Epithelial cell of proximal tubule (primary cell): ENCODE measurements around the gene MAN2A1. TPM values are rescaled to one million over a fixed set of nuclear protein-coding genes. Genes with fewer than 3 reads are reported as not detected.

Source experiments
- DNase-seq: peaks from one replicate; pipeline ENCODE4 v3.0.0-alpha.2; 2011; ENCODE audit warnings: low read depth
- H3K4me3 ChIP-seq: 2 replicates; pipeline ENCODE4 v1.5.1; 2011; ENCODE audit warnings: low read depth, mild to moderate bottlenecking, low read length
- total RNA-seq: library from RNA; depleted of rRNA; stranded (reverse); fragments of >200 nt; gene quantifications from 2 replicates; pipeline ENCODE4 v1.2.3, GENCODE V29; 2015
- TF ChIP-seq, protein P1 (sequence below): conservative IDR thresholded peaks from 2 replicates; pipeline ENCODE4 v1.5.1; 2012; ENCODE audit warnings: low read depth, mild to moderate bottlenecking, low read length

Gene MAN2A1
- total RNA-seq, 1 donor from 2014 or later: 51.2 TPM

DNA sequence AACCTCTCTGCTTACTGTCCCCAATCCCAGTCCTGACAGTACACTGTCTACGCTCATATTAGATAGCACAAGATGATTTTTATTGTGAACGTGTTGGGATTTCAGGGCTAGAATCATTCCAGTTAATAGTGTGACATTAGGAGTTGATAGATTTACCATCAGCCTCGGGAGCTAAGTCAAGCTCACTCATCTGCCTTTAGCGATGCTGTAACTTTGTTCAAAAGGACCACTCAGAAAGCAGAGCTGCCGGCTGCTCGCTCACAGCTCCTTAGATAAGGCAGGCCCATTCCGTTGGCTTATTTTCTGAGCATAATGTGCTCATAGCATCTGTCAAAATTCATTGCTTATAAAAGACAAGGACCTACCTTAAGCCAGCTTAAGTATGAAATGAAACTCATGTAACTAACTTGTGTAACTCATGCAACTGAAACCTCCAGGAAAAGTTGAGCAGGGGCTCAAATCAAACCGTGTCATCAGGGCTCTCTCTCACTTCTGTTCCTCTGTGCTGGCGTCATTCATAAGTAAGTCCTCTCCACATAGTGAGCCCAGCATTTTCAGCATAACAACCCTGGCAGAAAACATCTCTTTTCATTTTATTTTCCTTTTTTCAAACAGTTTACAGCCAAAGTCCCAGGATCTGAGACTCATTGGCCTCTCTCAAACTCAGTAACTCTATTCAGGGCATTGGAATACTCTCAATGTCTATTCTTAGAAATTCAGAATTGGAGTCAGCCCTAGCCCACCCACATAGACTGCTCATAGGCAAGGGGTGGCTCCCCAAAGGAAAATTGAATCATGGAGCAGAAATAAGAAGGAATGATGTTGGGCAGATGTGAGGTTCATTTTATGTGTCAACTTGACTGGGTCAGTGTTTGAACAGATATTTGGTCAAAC is 208.8 kb downstream of the MAN2A1 start:
- no peak overlapping the region for H3K4me3 ChIP-seq
- TF ChIP-seq, protein P1, sequence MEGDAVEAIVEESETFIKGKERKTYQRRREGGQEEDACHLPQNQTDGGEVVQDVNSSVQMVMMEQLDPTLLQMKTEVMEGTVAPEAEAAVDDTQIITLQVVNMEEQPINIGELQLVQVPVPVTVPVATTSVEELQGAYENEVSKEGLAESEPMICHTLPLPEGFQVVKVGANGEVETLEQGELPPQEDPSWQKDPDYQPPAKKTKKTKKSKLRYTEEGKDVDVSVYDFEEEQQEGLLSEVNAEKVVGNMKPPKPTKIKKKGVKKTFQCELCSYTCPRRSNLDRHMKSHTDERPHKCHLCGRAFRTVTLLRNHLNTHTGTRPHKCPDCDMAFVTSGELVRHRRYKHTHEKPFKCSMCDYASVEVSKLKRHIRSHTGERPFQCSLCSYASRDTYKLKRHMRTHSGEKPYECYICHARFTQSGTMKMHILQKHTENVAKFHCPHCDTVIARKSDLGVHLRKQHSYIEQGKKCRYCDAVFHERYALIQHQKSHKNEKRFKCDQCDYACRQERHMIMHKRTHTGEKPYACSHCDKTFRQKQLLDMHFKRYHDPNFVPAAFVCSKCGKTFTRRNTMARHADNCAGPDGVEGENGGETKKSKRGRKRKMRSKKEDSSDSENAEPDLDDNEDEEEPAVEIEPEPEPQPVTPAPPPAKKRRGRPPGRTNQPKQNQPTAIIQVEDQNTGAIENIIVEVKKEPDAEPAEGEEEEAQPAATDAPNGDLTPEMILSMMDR: no peak
- DNase-seq: no peak

- TF ChIP-seq, protein P1: no peak
- no peak for DNase-seq
- no peak overlapping the region for H3K4me3 ChIP-seq
Measured at GRCh38 chr5:109899163-109899535, 209.4 kb downstream of the MAN2A1 start.

- TF ChIP-seq, protein P1: no peak
Measured at GRCh38 chr5:109900461-109900860, 210.7 kb downstream of the MAN2A1 start.

DNA sequence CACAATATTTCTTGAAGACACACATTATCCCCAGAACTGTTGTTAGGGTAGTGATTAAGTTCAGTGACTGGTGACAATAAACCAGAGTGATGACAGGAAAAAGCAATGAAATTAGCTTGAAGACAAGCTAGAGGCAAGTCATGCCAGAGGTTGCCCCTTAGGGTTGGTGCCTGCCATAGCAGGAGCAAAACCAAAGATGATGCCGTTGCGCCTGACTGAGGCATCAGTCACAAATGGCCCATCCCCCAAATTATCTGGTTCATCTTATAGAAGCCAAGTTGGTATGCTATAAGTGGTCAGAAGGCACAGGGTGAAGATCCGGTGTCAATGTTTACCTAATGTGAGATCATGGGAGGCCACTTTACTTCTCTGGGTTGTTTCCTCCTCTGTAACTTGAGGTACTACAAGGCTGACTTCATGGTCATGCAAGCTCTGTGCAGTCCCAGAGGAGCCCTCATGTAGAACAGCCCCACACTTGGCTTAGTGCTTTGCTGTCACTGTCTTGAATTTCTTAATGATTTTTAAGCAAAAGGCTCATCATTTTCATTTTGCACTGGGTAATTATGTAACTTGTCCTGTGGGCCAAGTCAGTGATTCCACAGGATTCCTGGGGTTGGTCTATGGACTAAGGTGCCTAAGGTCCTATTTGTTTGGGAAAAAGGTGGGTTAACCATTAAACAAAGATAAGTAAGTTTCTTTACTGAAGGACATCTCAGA is 211.3 kb downstream of the MAN2A1 start:
- TF ChIP-seq, protein P1: no peak
- no peak overlapping the region for H3K4me3 ChIP-seq
- DNase-seq: no peak

More at GRCh38 chr5:109900461-109900860, 210.7 kb downstream of the MAN2A1 start:
- no peak overlapping the region for H3K4me3 ChIP-seq
- DNase-seq: no peak

DNA sequence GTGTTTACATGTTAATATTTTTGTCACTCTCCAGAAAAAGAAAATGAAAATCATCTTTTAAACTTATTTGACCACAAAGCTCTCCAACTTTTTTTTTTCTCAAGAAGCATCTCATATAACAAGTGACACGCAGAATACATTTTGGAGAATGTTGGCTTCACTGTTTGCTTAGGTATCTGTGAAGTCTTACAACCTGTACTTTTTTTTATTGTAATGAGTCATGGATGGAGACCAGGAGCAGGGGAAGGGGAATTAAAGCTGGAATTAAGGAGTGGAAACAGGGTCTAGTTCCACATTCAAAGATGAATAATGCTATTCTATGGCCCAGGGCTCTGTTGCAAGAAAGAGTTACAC is 211.9 kb downstream of the MAN2A1 start:
- no peak for DNase-seq
- H3K4me3 ChIP-seq: no peak overlapping the region
- TF ChIP-seq, protein P1: no peak

DNA sequence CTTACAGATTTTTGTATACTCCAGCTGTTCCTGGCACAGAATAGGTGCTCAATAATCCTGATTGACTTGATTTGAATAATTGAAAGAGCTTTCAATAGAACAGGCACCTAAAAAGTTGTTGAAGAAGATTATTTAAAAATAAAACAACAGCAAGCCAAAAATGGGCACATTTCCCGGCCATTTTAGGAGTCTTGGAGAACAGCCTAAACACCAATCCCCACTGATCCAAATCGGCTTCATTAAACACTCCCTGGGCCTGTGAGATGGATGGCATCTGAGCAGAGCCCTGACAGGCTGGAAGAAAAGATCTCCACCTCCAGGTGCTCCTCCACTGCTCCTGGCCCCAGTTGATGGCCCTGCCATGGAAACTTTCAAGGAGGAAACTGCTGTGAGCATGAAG is 213.3 kb downstream of the MAN2A1 start:
- no peak overlapping the region for H3K4me3 ChIP-seq
- DNase-seq: no peak
- TF ChIP-seq, protein P1: no peak
